Ramos (cell line): Measurements from ENCODE around the gene PSPH.

Source experiments
- in situ Hi-C: fragments of 300-500 bp; cut with MboI; formaldehyde crosslinking; loops from one replicate; pipeline ENCODE4 v1.14.3; 2022; ENCODE audit warnings: low sequenced_read_pairs; ENCODE audit not compliant: unreplicated experiment

PSPH gene

DNA sequence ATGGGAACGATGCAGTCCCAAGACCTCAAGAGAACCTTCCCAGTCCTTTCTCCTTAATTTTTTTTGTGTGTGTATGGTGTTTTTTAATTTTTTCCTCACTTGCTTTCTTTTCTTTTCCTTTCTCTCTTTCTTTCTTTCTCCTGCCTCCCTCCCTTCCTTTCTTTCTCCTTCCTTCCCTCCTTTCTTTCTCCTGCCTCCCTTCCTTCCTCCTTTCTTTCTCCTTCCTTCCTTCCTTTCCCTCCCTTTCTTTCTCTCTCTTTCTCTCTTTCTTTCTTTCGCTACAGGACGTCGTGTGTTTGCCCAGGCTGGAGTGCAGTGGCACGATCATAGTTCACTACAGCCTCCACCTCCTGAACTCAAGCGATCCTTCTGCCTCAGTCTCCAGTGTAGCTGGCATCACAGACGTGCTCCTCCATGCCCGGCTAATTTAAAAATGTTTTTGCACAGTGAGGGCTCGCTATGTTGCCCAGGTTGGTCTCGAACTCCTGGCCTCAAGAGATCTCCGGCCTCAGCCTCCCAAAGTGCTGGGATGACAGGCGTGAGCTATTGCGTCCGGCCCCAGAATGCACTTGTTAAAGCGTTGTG, 87.6 kb downstream of the PSPH start:
- in situ Hi-C loops: loop anchor here (25.0 kb wide), 1 partner anchor 326 kb away; no protein-coding TSS in a partner anchor

DNA sequence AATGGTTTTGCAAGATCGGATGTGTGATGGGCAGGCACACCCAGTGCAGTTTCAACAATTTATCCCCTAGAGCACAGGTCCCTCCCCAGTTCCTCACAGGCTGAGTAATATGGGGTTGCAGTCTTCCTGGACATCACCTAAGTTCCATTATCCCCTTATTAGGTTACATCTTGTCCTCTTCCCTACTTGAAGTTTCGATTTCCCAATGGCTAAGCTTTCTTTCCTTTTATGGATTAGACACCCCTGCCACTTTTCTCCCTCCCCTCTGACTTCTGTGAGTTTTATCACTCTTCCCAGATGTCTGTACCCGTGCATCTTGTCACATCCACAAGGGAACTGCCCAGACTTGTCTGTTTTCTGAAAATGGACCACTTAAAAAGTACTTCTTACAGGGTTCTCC, 89.2 kb downstream of the PSPH start:
- in situ Hi-C loops: loop anchor here (25.0 kb wide), 1 partner anchor 325 kb away; no protein-coding TSS in a partner anchor
